ENCODE results near the gene ARHGAP18.

DNA sequence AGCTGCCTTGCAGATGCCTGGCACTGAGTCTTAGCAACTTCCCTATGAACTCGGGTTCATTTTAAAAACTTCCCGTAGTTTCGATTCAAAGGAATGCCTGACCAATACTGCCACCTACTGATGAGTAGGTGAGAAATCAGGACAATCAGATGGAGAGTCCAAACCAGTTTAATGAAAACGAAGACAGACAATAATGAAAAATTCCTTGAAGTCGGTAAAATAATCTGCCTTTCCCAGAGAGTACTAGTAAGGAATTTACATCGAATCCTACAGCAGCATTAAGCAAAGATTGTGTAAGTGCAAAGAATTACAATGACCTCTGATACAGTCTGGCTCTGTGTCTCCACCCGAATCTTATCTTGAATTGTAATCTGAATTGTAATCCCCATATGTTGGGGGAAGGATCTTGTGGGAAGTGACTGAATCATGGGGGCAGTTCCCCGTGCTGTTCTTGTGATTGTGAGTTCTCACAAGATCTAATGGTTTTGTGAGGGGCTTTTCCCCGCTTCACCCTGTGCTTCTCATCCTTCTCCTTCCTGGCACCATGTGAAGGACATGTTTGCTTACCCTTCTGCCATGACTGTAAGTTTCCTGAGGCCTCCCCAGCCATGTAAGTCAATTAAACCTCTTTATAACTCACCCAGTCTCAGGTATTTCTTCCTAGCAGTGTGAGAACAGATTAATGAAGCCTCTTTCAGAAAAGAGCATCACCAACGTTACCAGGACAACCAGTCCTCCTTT is 134.4 kb downstream of the ARHGAP18 start:
- TF ChIP-seq ZNF274 (IDR thresholded peaks at IDR 0.05; ENCODE audit: low read depth, low read length) (no peak), YY1 (IDR thresholded peaks at IDR 0.05; ENCODE audit: insufficient read depth, insufficient read length) (no peak), SUZ12 (IDR thresholded peaks at IDR 0.05; ENCODE audit: extremely low read depth, insufficient read depth, insufficient read length) (no peak)
